CD14-positive monocyte (primary cell): Measurements from ENCODE around the gene VWC2L. TPM values are rescaled to one million over a fixed set of nuclear protein-coding genes. Genes with fewer than 3 reads are reported as not detected.

Experiments used
- DNase-seq, 3 donors: peaks; one replicate each; pipeline ENCODE4 v3.0.0-alpha.2; 2011 to 2022
- H2AFZ ChIP-seq: 2 replicates; pipeline ENCODE4 v1.6.0; 2012; ENCODE audit warnings: mild to moderate bottlenecking, low read depth, low read length, inconsistent platforms; ENCODE audit not compliant: insufficient read depth, poor library complexity, severe bottlenecking
- H3K27ac ChIP-seq, 2 donors: 1 replicate in 1 of 2; 2 replicates in 1 of 2; pipeline ENCODE4 v1.5.1; 2012 to 2013; ENCODE audit warnings: low read length in 2 of 2, control low read depth in 1 of 2, inconsistent platforms in 1 of 2, low read depth in 1 of 2, mild to moderate bottlenecking in 1 of 2
- H3K27me3 ChIP-seq, 2 donors: one replicate each; pipeline versions ENCODE4 v1.6.0 to v1.6.1; 2011 to 2013; ENCODE audit warnings: low read length in 2 of 2; ENCODE audit not compliant: control insufficient read depth in 2 of 2, insufficient read depth in 2 of 2
- H3K36me3 ChIP-seq, 2 donors: replicated peaks in 1 of 2; 1 replicate in 1 of 2; 2 replicates in 1 of 2; pipeline versions ENCODE4 v1.5.1 to v1.6.1; 2012 to 2013; ENCODE audit warnings: low read length in 2 of 2, control low read depth in 1 of 2, inconsistent platforms in 1 of 2, mild to moderate bottlenecking in 1 of 2; ENCODE audit not compliant: insufficient read depth in 2 of 2, control insufficient read depth in 1 of 2
- H3K4me1 ChIP-seq, 2 donors: 1 replicate in 1 of 2; 2 replicates in 1 of 2; pipeline versions ENCODE4 v1.5.1 to v1.6.1; 2012 to 2013; ENCODE audit warnings: low read length in 2 of 2, control low read depth in 1 of 2, inconsistent platforms in 1 of 2, mild to moderate bottlenecking in 1 of 2, moderate library complexity in 1 of 2; ENCODE audit not compliant: insufficient read depth in 2 of 2, control insufficient read depth in 1 of 2
- H3K4me2 ChIP-seq: replicated peaks from 2 replicates; pipeline ENCODE3; 2012; ENCODE audit warnings: low read length, moderate library complexity, mild to moderate bottlenecking; ENCODE audit not compliant: poor library complexity, severe bottlenecking; ENCODE audit errors: extremely low read depth
- H3K4me3 ChIP-seq, 3 experiments: fragments of 200-600 bp in 1 of 3; sonication (generic) in 1 of 3; replicated peaks in 1 of 3; 1 replicate in 2 of 3; 2 replicates in 1 of 3; pipeline ENCODE4 v1.5.1; 2011 to 2013; ENCODE audit warnings: low read length in 3 of 3, mild to moderate bottlenecking in 3 of 3, control low read depth in 2 of 3, low read depth in 2 of 3, inconsistent platforms in 1 of 3, moderate library complexity in 1 of 3
- H3K79me2 ChIP-seq: 2 replicates; pipeline ENCODE4 v1.6.0; 2012; ENCODE audit warnings: mild to moderate bottlenecking, control low read depth, inconsistent platforms, low read length, moderate library complexity; ENCODE audit not compliant: insufficient read depth
- H3K9ac ChIP-seq: 2 replicates; pipeline ENCODE4 v1.6.0; 2017; ENCODE audit warnings: low read length, mild to moderate bottlenecking; ENCODE audit not compliant: insufficient read depth, poor library complexity, severe bottlenecking
- H3K9me3 ChIP-seq, 2 donors: replicated peaks in 1 of 2; 1 replicate in 1 of 2; 2 replicates in 1 of 2; pipeline versions ENCODE4 v1.5.1 to v1.6.1; 2012 to 2013; ENCODE audit warnings: low read length in 2 of 2, control low read depth in 1 of 2; ENCODE audit not compliant: control insufficient read depth in 1 of 2, insufficient read depth in 1 of 2
- H4K20me1 ChIP-seq: 2 replicates; pipeline ENCODE4 v1.6.0; 2012; ENCODE audit warnings: mild to moderate bottlenecking, low read length, control low read depth, moderate library complexity; ENCODE audit not compliant: insufficient read depth
- H3K27ac Mint-ChIP-seq, 7 donors: one replicate each; pipeline ENCODE4 v1.8.0; 2020; ENCODE audit warnings: mild to moderate bottlenecking in 7 of 7, mixed read lengths in 7 of 7, moderate library complexity in 6 of 7, inconsistent platforms in 2 of 7
- H3K27me3 Mint-ChIP-seq, 3 donors: one replicate each; pipeline ENCODE4 v1.8.0; 2021 to 2022; ENCODE audit warnings: low read depth in 3 of 3, mild to moderate bottlenecking in 3 of 3, mixed read lengths in 3 of 3, moderate library complexity in 3 of 3, inconsistent platforms in 1 of 3
- H3K36me3 Mint-ChIP-seq, 2 donors: one replicate each; pipeline ENCODE4 v1.8.0; 2020; ENCODE audit warnings: mixed read lengths in 2 of 2, inconsistent platforms in 1 of 2, mild to moderate bottlenecking in 1 of 2
- H3K4me1 Mint-ChIP-seq: one replicate; pipeline ENCODE4 v1.8.0; 2020; ENCODE audit warnings: mild to moderate bottlenecking, mixed read lengths
- H3K4me3 Mint-ChIP-seq, 2 donors: one replicate each; pipeline ENCODE4 v1.8.0; 2020; ENCODE audit warnings: mild to moderate bottlenecking in 2 of 2, mixed read lengths in 2 of 2, moderate library complexity in 1 of 2
- H3K9me3 Mint-ChIP-seq, 7 donors: one replicate each; pipeline ENCODE4 v1.8.0; 2020 to 2022; ENCODE audit warnings: mixed read lengths in 7 of 7, mild to moderate bottlenecking in 6 of 7, moderate library complexity in 6 of 7, inconsistent platforms in 2 of 7
- CTCF ChIP-seq: fragments of 200-600 bp; IDR thresholded peaks from one replicate; pipeline ENCODE4 v1.8.0; 2022; ENCODE audit warnings: antibody characterized with exemption, mild to moderate bottlenecking
- WGBS: methylation state at CpG from one replicate; pipeline ENCODE4 v1.1.5; 2013; ENCODE audit warnings: missing lambda C conversion rate; ENCODE audit not compliant: insufficient coverage; 5-methylcytosine and 5-hydroxymethylcytosine counted together
- intact Hi-C, 2 donors: fragments of 100-400 bp; cut with micrococcal nuclease; formaldehyde crosslinking; loops; one replicate each; pipeline versions ENCODE4 v1.15.0 to v1.15.1; 2023
- polyA plus RNA-seq, 3 donors: library from polyadenylated mRNA; depleted of rRNA in 1 of 3; unstranded in 2 of 3; stranded (reverse) in 1 of 3; fragments of 300-500 nt in 2 of 3; fragments of >200 nt in 1 of 3; fragmentation: Illumina TruSeq in 2 of 3; gene quantifications; 1 replicate in 2 of 3; 2 replicates in 1 of 3; pipeline ENCODE4 v1.2.3, GENCODE V29; 2012 to 2021

The VWC2L gene
- polyA plus RNA-seq, 3 donors = not detected

GRCh38 chr2:214380681-214381080 is 30.2 kb upstream of the VWC2L start:
- no peak overlapping the region for H3K4me3 ChIP-seq
- TF ChIP-seq CTCF = no peak
- intact Hi-C loops = no loop called here
- no peaks in the 10 kb centered on the region for H3K9me3 ChIP-seq
- no peaks in the 10 kb centered on the region for H4K20me1 ChIP-seq
- H3K36me3 ChIP-seq = no peaks in the 10 kb centered on the region
- H3K27ac ChIP-seq = no peak overlapping the region
- Mint-ChIP-seq H3K36me3 (no peaks in the 10 kb centered on the region), H3K4me1 (no peaks in the 10 kb centered on the region), H3K27ac (no peak overlapping the region), H3K9me3 (peaks cover 0 to 3% (median 0%) of the 10 kb centered on the region in 7 donors), H3K27me3 (no peaks in the 10 kb centered on the region), H3K4me3 (no peak overlapping the region)
- no peaks in the 10 kb centered on the region for H3K79me2 ChIP-seq
- H3K4me1 ChIP-seq = no peaks in the 10 kb centered on the region
- H3K9ac ChIP-seq = no peak overlapping the region
- no peaks in the 10 kb centered on the region for H3K27me3 ChIP-seq
- no peak overlapping the region for H2AFZ ChIP-seq
- DNase-seq = no peak
- no peak overlapping the region for H3K4me2 ChIP-seq
- 81% methylated on average over 3 of the region's 5 CpGs for WGBS

- H3K4me3 Mint-ChIP-seq = no peak overlapping the region
- Histone ChIP-seq H3K79me2 (no peaks in the 10 kb centered on the region), H3K4me2 (no peak overlapping the region), H3K27me3 (no peaks in the 10 kb centered on the region), H3K36me3 (no peaks in the 10 kb centered on the region), H3K27ac (no peak overlapping the region), H3K4me1 (no peaks in the 10 kb centered on the region), H4K20me1 (no peaks in the 10 kb centered on the region), H3K4me3 (no peak overlapping the region), H2AFZ (no peak overlapping the region), H3K9me3 (peaks cover 0 to 4% of the 10 kb centered on the region in 2 donors), H3K9ac (no peak overlapping the region)
- peaks cover 0 to 8% (median 0%) of the 10 kb centered on the region in 7 donors for H3K9me3 Mint-ChIP-seq
- H3K36me3 Mint-ChIP-seq = no peaks in the 10 kb centered on the region
- no peaks in the 10 kb centered on the region for H3K4me1 Mint-ChIP-seq
- H3K27ac Mint-ChIP-seq = no peak overlapping the region
- no peak for DNase-seq
- peaks cover 0 to 2% (median 0%) of the 10 kb centered on the region in 3 donors for H3K27me3 Mint-ChIP-seq
- WGBS = no CpG with 5 or more reads among the region's 2 CpGs
- no peak for TF ChIP-seq CTCF
- intact Hi-C loops = no loop called here
These were observed 28.6 kb upstream of the VWC2L start for GRCh38 chr2:214382229-214382628.
